Measurements from ENCODE around the gene MRPS6. TPM values are rescaled to one million over a fixed set of nuclear protein-coding genes. Genes with fewer than 3 reads are reported as not detected.

Gene MRPS6
- total RNA-seq, 1 donor from 2014 or later, result 18.8 TPM

DNA sequence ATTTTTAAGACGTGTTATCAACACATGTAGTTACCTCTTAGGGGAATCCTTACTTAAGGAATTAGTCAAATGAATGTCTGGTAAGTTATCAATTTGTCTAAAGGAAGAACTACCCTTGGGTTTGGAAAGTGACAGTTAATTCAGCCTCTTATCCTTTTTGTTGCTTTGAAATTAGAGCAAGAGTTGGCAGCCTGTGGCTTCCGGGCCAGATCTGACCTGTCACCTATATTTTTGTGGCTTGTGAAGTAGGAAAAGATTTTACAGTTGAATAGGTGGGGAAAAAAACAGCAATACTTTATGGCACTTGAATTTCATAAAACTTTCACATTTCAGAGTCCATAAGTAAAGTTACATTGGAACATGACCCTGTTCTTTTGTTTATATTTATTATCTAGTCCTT lies 5.5 kb downstream of the MRPS6 start:
- Histone ChIP-seq H3K36me3 (ENCODE audit: control insufficient read depth in 3 of 3, insufficient read depth in 3 of 3, low read length in 3 of 3) (peaks cover 0 to 5% (median 2%) of the 10 kb centered on the region in 3 donors), H3K27ac (ENCODE audit: low read depth, low read length) (no peak overlapping the region), H3K9ac (ENCODE audit: low read depth in 1 of 3, low read length in 3 of 3) (no peak overlapping the region), H3K4me3 (ENCODE audit: low read length in 3 of 3) (no peak overlapping the region), H3K9me3 (ENCODE audit: control insufficient read depth in 3 of 3, low read length in 3 of 3) (no peaks in the 10 kb centered on the region), H3K27me3 (ENCODE audit: control insufficient read depth in 3 of 3, insufficient read depth in 3 of 3, low read length in 3 of 3) (no peaks in the 10 kb centered on the region), H3K4me1 (ENCODE audit: control insufficient read depth in 3 of 3, insufficient read depth in 3 of 3, low read length in 3 of 3) (peaks cover 24 to 35% (median 34%) of the 10 kb centered on the region in 3 donors)

DNA sequence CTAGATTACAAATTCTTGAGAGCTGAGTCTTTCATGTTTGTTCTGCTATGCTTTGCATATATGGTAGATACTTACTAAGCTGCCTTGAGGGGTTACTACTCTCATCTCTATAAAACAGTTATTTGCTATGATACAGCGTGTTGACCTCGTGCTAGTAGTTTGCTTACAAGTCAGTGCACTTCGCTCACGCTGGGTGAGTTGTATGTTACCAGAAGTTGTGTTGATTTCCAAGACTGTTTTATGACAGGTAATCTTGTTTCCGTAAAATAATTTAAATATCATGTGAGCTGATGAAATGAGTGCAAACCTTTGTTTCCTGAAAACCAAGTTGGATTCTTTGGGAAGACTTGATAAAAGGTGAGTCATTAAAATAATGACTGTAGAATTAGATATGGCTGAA lies 7.3 kb downstream of the MRPS6 start:
- Histone ChIP-seq H3K36me3 (ENCODE audit: control insufficient read depth in 3 of 3, insufficient read depth in 3 of 3, low read length in 3 of 3) (peaks cover 0 to 2% (median 0%) of the 10 kb centered on the region in 3 donors), H3K9me3 (ENCODE audit: control insufficient read depth in 3 of 3, low read length in 3 of 3) (no peaks in the 10 kb centered on the region), H3K9ac (ENCODE audit: low read depth in 1 of 3, low read length in 3 of 3) (no peak overlapping the region), H3K4me1 (ENCODE audit: control insufficient read depth in 3 of 3, insufficient read depth in 3 of 3, low read length in 3 of 3) (peaks cover 13 to 20% (median 19%) of the 10 kb centered on the region in 3 donors), H3K4me3 (ENCODE audit: low read length in 3 of 3) (no peak overlapping the region), H3K27ac (ENCODE audit: low read depth, low read length) (no peak overlapping the region), H3K27me3 (ENCODE audit: control insufficient read depth in 3 of 3, insufficient read depth in 3 of 3, low read length in 3 of 3) (no peaks in the 10 kb centered on the region)

- peaks cover 8 to 35% (median 15%) of the 10 kb centered on the region in 3 donors for H3K4me1 ChIP-seq (ENCODE audit: control insufficient read depth in 3 of 3, insufficient read depth in 3 of 3, low read length in 3 of 3)
Measured at GRCh38 chr21:34082769-34083168, 9.4 kb downstream of the MRPS6 start.

DNA sequence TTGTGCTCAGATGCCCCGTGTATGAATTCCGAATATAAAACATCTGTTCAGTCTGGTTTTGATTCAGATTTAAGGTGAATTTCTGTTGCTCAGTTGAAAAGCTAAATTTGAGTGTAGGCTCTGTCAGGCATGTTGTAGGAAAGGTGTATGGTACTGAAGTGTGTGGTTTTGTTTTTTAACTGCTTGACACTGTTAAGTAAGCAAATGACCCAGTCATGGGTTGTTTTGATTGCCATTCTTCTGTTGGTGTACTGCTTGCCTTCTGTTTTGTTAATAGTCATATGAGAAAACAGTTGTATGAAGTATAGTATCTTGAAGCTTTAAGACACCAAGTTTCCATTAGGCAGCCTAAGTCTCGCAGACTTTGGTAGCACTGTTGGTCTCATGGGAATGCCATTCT lies 10.0 kb downstream of the MRPS6 start:
- H3K27ac ChIP-seq (ENCODE audit: low read depth, low read length), result no peak overlapping the region
- no peaks in the 10 kb centered on the region for H3K27me3 ChIP-seq (ENCODE audit: control insufficient read depth in 3 of 3, insufficient read depth in 3 of 3, low read length in 3 of 3)
- no peaks in the 10 kb centered on the region for H3K9me3 ChIP-seq (ENCODE audit: control insufficient read depth in 3 of 3, low read length in 3 of 3)
- H3K4me1 ChIP-seq (ENCODE audit: control insufficient read depth in 3 of 3, insufficient read depth in 3 of 3, low read length in 3 of 3), result peaks cover 6 to 34% (median 15%) of the 10 kb centered on the region in 3 donors
- no peak overlapping the region for H3K4me3 ChIP-seq (ENCODE audit: low read length in 3 of 3)
- H3K36me3 ChIP-seq (ENCODE audit: control insufficient read depth in 3 of 3, insufficient read depth in 3 of 3, low read length in 3 of 3), result peaks cover 0 to 2% (median 0%) of the 10 kb centered on the region in 3 donors
- no peak overlapping the region for H3K9ac ChIP-seq (ENCODE audit: low read depth in 1 of 3, low read length in 3 of 3)

More at GRCh38 chr21:34082769-34083168, 9.4 kb downstream of the MRPS6 start:
- Histone ChIP-seq H3K36me3 (ENCODE audit: control insufficient read depth in 3 of 3, insufficient read depth in 3 of 3, low read length in 3 of 3) (peaks cover 0 to 2% (median 0%) of the 10 kb centered on the region in 3 donors), H3K27me3 (ENCODE audit: control insufficient read depth in 3 of 3, insufficient read depth in 3 of 3, low read length in 3 of 3) (no peaks in the 10 kb centered on the region), H3K9ac (ENCODE audit: low read depth in 1 of 3, low read length in 3 of 3) (no peak overlapping the region), H3K4me3 (ENCODE audit: low read length in 3 of 3) (no peak overlapping the region), H3K9me3 (ENCODE audit: control insufficient read depth in 3 of 3, low read length in 3 of 3) (no peaks in the 10 kb centered on the region), H3K27ac (ENCODE audit: low read depth, low read length) (no peak overlapping the region)

DNA sequence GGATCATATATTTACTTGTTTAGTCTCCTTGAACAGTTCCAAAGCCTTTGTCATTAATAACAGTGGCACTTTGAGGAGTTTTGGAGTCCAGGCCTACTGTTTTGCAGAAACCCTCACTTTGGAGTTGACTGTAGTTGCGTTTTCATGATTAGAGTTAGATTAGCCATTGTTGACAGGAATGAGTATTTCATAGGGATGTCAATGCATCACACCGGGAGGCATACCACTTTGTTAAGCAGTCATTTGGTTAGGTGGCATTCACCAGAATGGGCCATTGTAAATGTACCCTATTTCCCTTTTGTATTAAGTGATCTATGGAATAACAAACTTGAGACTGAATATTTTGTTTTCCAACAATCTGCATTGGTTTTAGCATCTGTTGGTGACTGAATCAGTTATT lies 11.8 kb downstream of the MRPS6 start:
- H3K4me1 ChIP-seq (ENCODE audit: control insufficient read depth in 3 of 3, insufficient read depth in 3 of 3, low read length in 3 of 3), result peaks cover 4 to 27% (median 6%) of the 10 kb centered on the region in 3 donors
- H3K27me3 ChIP-seq (ENCODE audit: control insufficient read depth in 3 of 3, insufficient read depth in 3 of 3, low read length in 3 of 3), result no peaks in the 10 kb centered on the region

DNA sequence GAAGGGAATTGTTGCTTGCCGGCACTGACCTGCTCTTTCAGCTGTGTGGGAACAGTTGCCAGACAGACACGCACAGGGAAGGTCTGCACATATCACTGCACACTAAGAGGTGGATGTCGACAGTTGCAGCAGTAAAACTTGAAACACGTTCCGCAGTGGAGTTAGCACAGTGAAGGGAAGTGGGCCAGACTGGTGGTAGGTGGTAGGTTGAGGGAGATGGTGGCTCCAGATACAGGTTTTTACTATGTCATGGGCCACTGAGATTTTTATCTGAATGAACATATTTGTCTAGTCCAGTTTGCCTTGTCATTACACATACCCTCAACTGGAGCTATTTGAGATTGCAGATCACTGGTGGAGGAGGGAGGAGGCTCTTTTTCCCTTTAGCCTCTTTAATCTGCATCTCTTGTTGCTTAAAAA lies 13.5 kb downstream of the MRPS6 start:
- Histone ChIP-seq H3K4me1 (ENCODE audit: control insufficient read depth in 3 of 3, insufficient read depth in 3 of 3, low read length in 3 of 3) (peaks cover 4 to 32% (median 6%) of the 10 kb centered on the region in 3 donors), H3K4me3 (ENCODE audit: low read length in 3 of 3) (no peak overlapping the region)

More for the DNA sequence above, 11.8 kb downstream of the MRPS6 start:
- Histone ChIP-seq H3K4me3 (ENCODE audit: low read length in 3 of 3) (no peak overlapping the region), H3K9ac (ENCODE audit: low read depth in 1 of 3, low read length in 3 of 3) (no peak overlapping the region), H3K36me3 (ENCODE audit: control insufficient read depth in 3 of 3, insufficient read depth in 3 of 3, low read length in 3 of 3) (peaks cover 0 to 2% (median 0%) of the 10 kb centered on the region in 3 donors), H3K27ac (ENCODE audit: low read depth, low read length) (no peak overlapping the region), H3K9me3 (ENCODE audit: control insufficient read depth in 3 of 3, low read length in 3 of 3) (no peaks in the 10 kb centered on the region)

DNA sequence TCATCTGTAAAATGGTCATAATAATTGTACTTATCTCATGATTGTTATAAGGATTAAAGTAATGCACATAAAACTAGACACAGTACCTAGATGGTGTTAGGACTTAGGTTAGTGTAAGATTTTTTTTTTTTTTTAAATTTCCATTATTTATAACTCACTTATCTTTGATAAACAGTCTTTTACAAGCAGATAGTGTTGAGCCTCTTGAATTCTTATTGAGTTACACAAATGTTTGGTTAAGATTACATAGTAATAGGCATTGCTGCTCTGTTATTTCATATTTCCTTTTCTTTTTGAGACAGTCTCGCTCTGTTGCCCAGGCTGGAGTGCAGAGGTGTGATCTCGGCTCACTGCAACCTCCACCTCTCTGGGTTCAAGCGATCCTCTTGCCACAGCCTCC lies 15.4 kb downstream of the MRPS6 start:
- no peaks in the 10 kb centered on the region for H3K27me3 ChIP-seq (ENCODE audit: control insufficient read depth in 3 of 3, insufficient read depth in 3 of 3, low read length in 3 of 3)

More for the DNA sequence above, 13.5 kb downstream of the MRPS6 start:
- H3K27me3 ChIP-seq (ENCODE audit: control insufficient read depth in 3 of 3, insufficient read depth in 3 of 3, low read length in 3 of 3), result no peaks in the 10 kb centered on the region
- no peak overlapping the region for H3K27ac ChIP-seq (ENCODE audit: low read depth, low read length)
- H3K36me3 ChIP-seq (ENCODE audit: control insufficient read depth in 3 of 3, insufficient read depth in 3 of 3, low read length in 3 of 3), result peaks cover 0 to 2% (median 0%) of the 10 kb centered on the region in 3 donors
- no peaks in the 10 kb centered on the region for H3K9me3 ChIP-seq (ENCODE audit: control insufficient read depth in 3 of 3, low read length in 3 of 3)
- H3K9ac ChIP-seq (ENCODE audit: low read depth in 1 of 3, low read length in 3 of 3), result no peak overlapping the region

DNA sequence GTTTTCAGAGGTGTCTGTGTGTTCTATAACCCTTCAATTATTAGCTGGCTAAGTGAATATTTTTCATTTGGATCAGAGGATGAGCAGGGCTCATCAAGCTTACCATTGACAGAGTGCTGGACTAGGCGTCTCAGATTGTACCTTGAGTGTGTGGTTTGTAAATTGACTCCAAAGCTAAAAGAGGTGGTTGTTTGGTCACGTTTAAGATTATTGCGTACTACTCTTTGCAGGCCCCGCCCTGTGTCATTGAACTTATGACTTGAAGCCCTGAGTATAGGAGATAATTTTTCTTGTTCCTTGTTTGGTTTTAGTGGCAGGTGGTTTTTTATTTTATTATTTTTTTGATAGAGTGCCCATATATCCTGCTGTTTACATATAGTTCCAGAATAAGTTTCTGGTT lies 17.7 kb downstream of the MRPS6 start:
- H3K9ac ChIP-seq (ENCODE audit: low read depth in 1 of 3, low read length in 3 of 3), result no peak overlapping the region
- no peak overlapping the region for H3K4me3 ChIP-seq (ENCODE audit: low read length in 3 of 3)
- no peaks in the 10 kb centered on the region for H3K9me3 ChIP-seq (ENCODE audit: control insufficient read depth in 3 of 3, low read length in 3 of 3)
- H3K4me1 ChIP-seq (ENCODE audit: control insufficient read depth in 3 of 3, insufficient read depth in 3 of 3, low read length in 3 of 3), result peaks cover 5 to 24% (median 6%) of the 10 kb centered on the region in 3 donors
- peaks cover 3 to 12% (median 3%) of the 10 kb centered on the region in 3 donors for H3K36me3 ChIP-seq (ENCODE audit: control insufficient read depth in 3 of 3, insufficient read depth in 3 of 3, low read length in 3 of 3)
- no peaks in the 10 kb centered on the region for H3K27me3 ChIP-seq (ENCODE audit: control insufficient read depth in 3 of 3, insufficient read depth in 3 of 3, low read length in 3 of 3)
- no peak overlapping the region for H3K27ac ChIP-seq (ENCODE audit: low read depth, low read length)

More for the DNA sequence above, 15.4 kb downstream of the MRPS6 start:
- H3K4me3 ChIP-seq (ENCODE audit: low read length in 3 of 3), result no peak overlapping the region
- H3K27ac ChIP-seq (ENCODE audit: low read depth, low read length), result no peak overlapping the region
- no peak overlapping the region for H3K9ac ChIP-seq (ENCODE audit: low read depth in 1 of 3, low read length in 3 of 3)
- H3K9me3 ChIP-seq (ENCODE audit: control insufficient read depth in 3 of 3, low read length in 3 of 3), result no peaks in the 10 kb centered on the region
- H3K4me1 ChIP-seq (ENCODE audit: control insufficient read depth in 3 of 3, insufficient read depth in 3 of 3, low read length in 3 of 3), result peaks cover 4 to 25% (median 6%) of the 10 kb centered on the region in 3 donors
- H3K36me3 ChIP-seq (ENCODE audit: control insufficient read depth in 3 of 3, insufficient read depth in 3 of 3, low read length in 3 of 3), result no peaks in the 10 kb centered on the region

DNA sequence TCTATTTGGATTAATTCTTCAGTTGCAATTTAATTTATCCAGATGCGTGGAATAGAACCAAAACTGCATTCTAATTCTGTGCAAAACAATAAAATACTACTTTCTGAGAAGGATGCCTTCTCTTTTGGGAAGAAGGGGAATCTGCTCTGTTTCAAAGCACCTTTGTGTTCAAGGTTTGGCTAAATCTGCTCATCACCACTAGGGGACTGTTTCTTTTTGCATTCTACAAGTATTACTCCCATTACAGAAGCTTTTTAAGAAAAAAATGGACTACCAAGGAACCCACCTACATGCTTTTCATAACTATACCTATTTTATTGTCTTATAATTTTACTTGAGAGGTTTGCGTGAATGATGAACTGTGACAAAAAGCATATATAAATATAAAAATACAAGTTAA lies 18.2 kb downstream of the MRPS6 start:
- H3K27me3 ChIP-seq (ENCODE audit: control insufficient read depth in 3 of 3, insufficient read depth in 3 of 3, low read length in 3 of 3), result no peaks in the 10 kb centered on the region
- no peak overlapping the region for H3K27ac ChIP-seq (ENCODE audit: low read depth, low read length)
- H3K4me3 ChIP-seq (ENCODE audit: low read length in 3 of 3), result no peak overlapping the region
- H3K4me1 ChIP-seq (ENCODE audit: control insufficient read depth in 3 of 3, insufficient read depth in 3 of 3, low read length in 3 of 3), result peaks cover 2 to 18% (median 6%) of the 10 kb centered on the region in 3 donors
- H3K9me3 ChIP-seq (ENCODE audit: control insufficient read depth in 3 of 3, low read length in 3 of 3), result no peaks in the 10 kb centered on the region
- peaks cover 6 to 17% (median 7%) of the 10 kb centered on the region in 3 donors for H3K36me3 ChIP-seq (ENCODE audit: control insufficient read depth in 3 of 3, insufficient read depth in 3 of 3, low read length in 3 of 3)
- no peak overlapping the region for H3K9ac ChIP-seq (ENCODE audit: low read depth in 1 of 3, low read length in 3 of 3)

GRCh38 chr21:34092262-34092921 lies 19.0 kb downstream of the MRPS6 start:
- H3K36me3 ChIP-seq (ENCODE audit: control insufficient read depth in 3 of 3, insufficient read depth in 3 of 3, low read length in 3 of 3), result peaks cover 6 to 17% (median 10%) of the 10 kb centered on the region in 3 donors
- H3K27ac ChIP-seq (ENCODE audit: low read depth, low read length), result no peak overlapping the region
- H3K9ac ChIP-seq (ENCODE audit: low read depth in 1 of 3, low read length in 3 of 3), result no peak overlapping the region
- peaks cover 2 to 12% (median 2%) of the 10 kb centered on the region in 3 donors for H3K4me1 ChIP-seq (ENCODE audit: control insufficient read depth in 3 of 3, insufficient read depth in 3 of 3, low read length in 3 of 3)
- no peaks in the 10 kb centered on the region for H3K27me3 ChIP-seq (ENCODE audit: control insufficient read depth in 3 of 3, insufficient read depth in 3 of 3, low read length in 3 of 3)
- H3K4me3 ChIP-seq (ENCODE audit: low read length in 3 of 3), result no peak overlapping the region
- no peaks in the 10 kb centered on the region for H3K9me3 ChIP-seq (ENCODE audit: control insufficient read depth in 3 of 3, low read length in 3 of 3)
